GM12891 (cell line): ENCODE data around the gene MKKS.
A peak's percentile ranks its signal among the peaks of the same experiment; 100 is the strongest.

Experiments
- DNase-seq: peaks from one replicate; pipeline ENCODE4 v3.0.0; 2011; ENCODE audit warnings: low spot score; ENCODE audit not compliant: insufficient read length
- FAIRE-seq: peaks from 2 replicates; lab custom pipeline; 2011; peaks lifted over from hg19 to GRCh38; lab: Jason Lieb, UNC
- PAX5 ChIP-seq: IDR thresholded peaks from 2 replicates; pipeline ENCODE4 v1.6.1; 2011; ENCODE audit warnings: low read length, moderate library complexity, mild to moderate bottlenecking; ENCODE audit not compliant: insufficient read depth, severe bottlenecking
- POLR2A ChIP-seq: IDR thresholded peaks from 2 replicates; pipeline ENCODE4 v1.6.1; 2011; ENCODE audit warnings: low read depth, low read length, control low read depth
- POLR2AphosphoS5 ChIP-seq: IDR thresholded peaks from 2 replicates; pipeline ENCODE4 v1.6.1; 2011; ENCODE audit warnings: low read depth, low read length, control low read depth
- POU2F2 ChIP-seq: IDR thresholded peaks from 2 replicates; pipeline ENCODE4 v1.6.1; 2011; ENCODE audit warnings: low read depth, mild to moderate bottlenecking, control low read depth, low read length, moderate library complexity
- SPI1 ChIP-seq: IDR thresholded peaks from 2 replicates; pipeline ENCODE4 v1.6.1; 2011; ENCODE audit warnings: low read depth, low read length, control low read depth
- TAF1 ChIP-seq: IDR thresholded peaks from 2 replicates; pipeline ENCODE4 v1.6.1; 2011; ENCODE audit warnings: low read depth, low read length, control low read depth

Gene MKKS

GRCh38 chr20:10454151-10454750 lies 20.2 kb upstream of the MKKS start:
- TF ChIP-seq TAF1 (no peak), PAX5 (no peak), POU2F2 (no peak), POLR2A (no peak), SPI1 (no peak), POLR2AphosphoS5 (no peak)
- no peak for DNase-seq
- FAIRE-seq, result no peak

DNA sequence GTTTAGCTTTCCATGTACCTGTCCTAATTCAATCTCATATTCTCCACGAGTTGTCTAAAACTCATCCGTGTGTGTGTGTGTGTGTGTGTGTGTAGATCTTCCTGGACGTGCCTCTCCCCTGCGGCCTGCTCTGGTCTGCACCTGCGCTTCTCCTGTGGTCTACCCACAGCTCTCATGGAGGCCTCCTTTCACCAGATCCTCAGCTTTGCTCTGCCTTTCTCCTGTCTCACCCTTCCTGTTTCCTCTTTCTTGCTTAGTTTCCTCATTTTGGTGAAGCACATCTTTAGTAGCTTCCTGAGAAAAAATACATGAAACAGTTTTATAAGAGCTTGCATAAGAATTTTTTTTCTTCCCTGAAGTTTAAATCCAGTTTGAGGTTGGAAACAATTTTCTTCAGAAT lies 19.2 kb upstream of the MKKS start:
- TF ChIP-seq SPI1, result peak; percentile 57
- no peak for TF ChIP-seq POLR2AphosphoS5
- TF ChIP-seq POLR2A, result no peak
- DNase-seq (no peak), FAIRE-seq (peak; percentile 86)

GRCh38 chr20:10449270-10449669 lies 15.2 kb upstream of the MKKS start:
- DNase-seq (no peak), FAIRE-seq (no peak)

GRCh38 chr20:10448270-10449156 lies 14.5 kb upstream of the MKKS start:
- TF ChIP-seq POU2F2 (no peak), SPI1 (no peak), PAX5 (no peak), TAF1 (no peak), POLR2AphosphoS5 (no peak), POLR2A (no peak)
- no peak for FAIRE-seq
- DNase-seq, result no peak

More at GRCh38 chr20:10449270-10449669, 15.2 kb upstream of the MKKS start:
- no peak for TF ChIP-seq POLR2A
- TF ChIP-seq PAX5, result no peak
- no peak for TF ChIP-seq TAF1
- TF ChIP-seq POLR2AphosphoS5, result no peak
- no peak for TF ChIP-seq SPI1
- no peak for TF ChIP-seq POU2F2

DNA sequence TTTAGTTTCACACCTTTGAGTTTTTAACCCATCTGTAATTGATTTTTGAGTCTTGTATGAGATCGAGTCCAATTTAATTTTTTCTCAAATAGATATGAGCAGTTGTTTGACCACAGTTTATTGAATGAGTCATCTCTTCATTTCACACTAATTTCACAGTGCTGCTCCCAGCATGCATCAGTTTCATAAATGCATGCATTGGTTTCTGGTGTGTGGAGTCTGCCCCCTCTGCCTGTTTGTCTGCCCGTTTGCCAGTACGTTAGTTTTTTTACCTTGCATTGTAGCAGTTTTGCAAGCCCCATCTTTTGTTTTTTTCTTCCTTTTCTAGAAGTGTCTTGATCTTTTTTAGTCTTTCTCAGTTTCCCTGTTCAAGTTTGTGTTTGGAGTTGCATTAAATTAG lies 13.0 kb upstream of the MKKS start:
- DNase-seq, result peak; percentile 45
- peak; percentile 94 for FAIRE-seq
- TF ChIP-seq POU2F2, result peak; percentile 87
- no peak for TF ChIP-seq POLR2AphosphoS5

DNA sequence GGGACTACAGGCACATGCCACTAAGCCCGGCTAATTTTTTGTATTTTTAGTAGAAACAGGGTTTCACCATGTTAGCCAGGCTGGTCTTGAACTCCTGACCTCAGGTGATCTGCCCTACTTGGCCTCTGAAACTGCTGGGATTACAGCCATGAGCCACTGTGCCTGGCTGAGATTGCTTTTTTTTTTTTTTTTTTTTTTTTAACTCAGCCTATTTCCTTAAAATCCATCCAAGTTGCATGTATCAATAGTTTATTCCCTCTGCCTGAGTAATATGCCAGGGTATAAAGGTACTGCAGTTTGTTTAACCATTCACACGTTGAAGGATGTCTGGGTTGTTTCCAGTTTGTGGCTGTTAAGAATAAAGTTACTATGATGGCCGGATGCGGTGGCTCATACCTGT lies 11.7 kb upstream of the MKKS start:
- FAIRE-seq (peak; percentile 31), DNase-seq (no peak)
- no peak for TF ChIP-seq POLR2AphosphoS5
- TF ChIP-seq POLR2A, result no peak
- no peak for TF ChIP-seq SPI1
- TF ChIP-seq POU2F2, result no peak
- no peak for TF ChIP-seq TAF1
- TF ChIP-seq PAX5, result no peak

DNA sequence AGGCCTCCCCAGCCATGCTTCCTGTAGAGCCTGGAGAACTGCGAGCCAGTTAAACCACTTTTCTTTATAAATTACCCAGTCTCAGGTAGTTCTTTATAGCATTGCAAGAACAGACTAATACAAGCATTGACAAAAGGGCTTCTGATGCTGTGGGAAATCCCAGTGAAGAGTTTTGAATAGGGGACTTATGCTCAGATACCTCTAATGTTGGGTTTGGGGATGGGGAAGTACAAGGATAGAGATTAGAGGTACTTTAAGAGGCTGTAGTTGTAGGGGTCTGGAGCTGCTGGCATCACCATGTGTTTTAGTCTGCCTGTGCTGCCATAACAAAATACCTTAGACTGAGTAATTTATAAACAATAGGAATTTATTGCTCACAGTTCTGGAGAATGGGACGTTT lies 9.9 kb upstream of the MKKS start:
- no peak for FAIRE-seq
- TF ChIP-seq POU2F2, result no peak
- TF ChIP-seq TAF1, result no peak
- no peak for TF ChIP-seq SPI1
- TF ChIP-seq POLR2AphosphoS5, result no peak
- TF ChIP-seq POLR2A, result no peak
- no peak for TF ChIP-seq PAX5
- DNase-seq, result no peak

GRCh38 chr20:10438217-10438616 lies 4.2 kb upstream of the MKKS start:
- DNase-seq, result no peak
- TF ChIP-seq POU2F2, result no peak
- TF ChIP-seq POLR2A, result no peak
- no peak for TF ChIP-seq SPI1
- TF ChIP-seq TAF1, result no peak
- TF ChIP-seq PAX5, result no peak
- TF ChIP-seq POLR2AphosphoS5, result no peak
- no peak for FAIRE-seq

DNA sequence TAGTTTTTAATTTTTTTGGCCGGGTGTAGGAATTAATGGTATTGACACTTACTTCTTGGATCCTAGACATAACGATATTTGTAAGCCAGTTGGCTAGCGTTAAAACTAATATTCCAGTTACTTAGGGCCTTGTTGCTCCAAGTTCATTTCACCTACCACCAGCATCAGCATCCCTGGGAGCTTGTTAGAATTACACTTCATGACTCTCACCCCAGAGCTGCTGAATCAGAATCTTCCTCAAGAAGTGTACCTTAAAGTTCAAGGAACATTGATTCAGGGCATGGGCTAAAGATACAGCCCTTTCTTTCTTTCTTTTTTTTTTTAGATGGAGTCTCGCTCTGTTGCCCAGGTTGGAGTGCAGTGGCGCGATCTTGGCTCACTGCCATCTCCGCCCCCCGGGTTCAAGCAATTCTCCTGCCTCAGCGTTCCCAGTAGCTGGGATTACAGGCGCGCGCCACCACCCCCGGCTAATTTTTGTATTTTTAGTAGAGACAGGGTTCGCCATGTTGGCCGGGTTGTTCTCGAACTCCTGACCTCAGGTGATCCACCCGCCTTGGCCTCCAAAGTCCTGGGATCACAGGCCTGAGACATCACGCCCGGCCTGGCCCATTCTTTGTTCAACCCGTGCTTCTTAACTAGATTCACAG lies 2.2 kb upstream of the MKKS start:
- TF ChIP-seq PAX5 (no peak), POLR2A (no peak), POU2F2 (no peak), TAF1 (no peak), POLR2AphosphoS5 (no peak), SPI1 (no peak)
- no peak for DNase-seq
- FAIRE-seq, result no peak
